VCaP (cell line): ENCODE data around the gene ENPP1.

ENCODE experiments used
- H3K27ac ChIP-seq: fragments of 450-650 bp; 2 replicates; pipeline ENCODE4 v1.5.1; 2017
- TF ChIP-seq, protein P1 (sequence below): fragments of 450-650 bp; conservative IDR thresholded peaks from 2 replicates; pipeline ENCODE4 v1.5.1; 2017; ENCODE audit warnings: mild to moderate bottlenecking, moderate library complexity

ENPP1 gene

DNA sequence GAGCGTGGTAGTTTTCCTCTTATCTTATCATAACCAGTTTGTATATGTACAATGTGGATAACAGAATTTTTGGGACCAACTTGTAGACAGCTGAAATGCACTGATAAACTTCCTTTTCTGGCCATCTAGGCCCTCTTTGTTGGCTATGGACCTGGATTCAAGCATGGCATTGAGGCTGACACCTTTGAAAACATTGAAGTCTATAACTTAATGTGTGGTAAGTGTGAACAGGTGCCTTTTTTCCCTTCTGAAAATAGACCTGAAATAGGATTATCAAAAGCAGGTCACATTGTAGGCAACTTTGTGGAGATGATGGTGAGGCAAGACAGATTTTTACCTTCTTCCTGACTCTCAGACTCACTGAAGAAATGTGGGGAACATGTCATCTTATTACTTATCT, 67.8 kb downstream of the ENPP1 start:
- TF ChIP-seq, protein P1, sequence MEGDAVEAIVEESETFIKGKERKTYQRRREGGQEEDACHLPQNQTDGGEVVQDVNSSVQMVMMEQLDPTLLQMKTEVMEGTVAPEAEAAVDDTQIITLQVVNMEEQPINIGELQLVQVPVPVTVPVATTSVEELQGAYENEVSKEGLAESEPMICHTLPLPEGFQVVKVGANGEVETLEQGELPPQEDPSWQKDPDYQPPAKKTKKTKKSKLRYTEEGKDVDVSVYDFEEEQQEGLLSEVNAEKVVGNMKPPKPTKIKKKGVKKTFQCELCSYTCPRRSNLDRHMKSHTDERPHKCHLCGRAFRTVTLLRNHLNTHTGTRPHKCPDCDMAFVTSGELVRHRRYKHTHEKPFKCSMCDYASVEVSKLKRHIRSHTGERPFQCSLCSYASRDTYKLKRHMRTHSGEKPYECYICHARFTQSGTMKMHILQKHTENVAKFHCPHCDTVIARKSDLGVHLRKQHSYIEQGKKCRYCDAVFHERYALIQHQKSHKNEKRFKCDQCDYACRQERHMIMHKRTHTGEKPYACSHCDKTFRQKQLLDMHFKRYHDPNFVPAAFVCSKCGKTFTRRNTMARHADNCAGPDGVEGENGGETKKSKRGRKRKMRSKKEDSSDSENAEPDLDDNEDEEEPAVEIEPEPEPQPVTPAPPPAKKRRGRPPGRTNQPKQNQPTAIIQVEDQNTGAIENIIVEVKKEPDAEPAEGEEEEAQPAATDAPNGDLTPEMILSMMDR = no peak
- no peak overlapping the region for H3K27ac ChIP-seq

DNA sequence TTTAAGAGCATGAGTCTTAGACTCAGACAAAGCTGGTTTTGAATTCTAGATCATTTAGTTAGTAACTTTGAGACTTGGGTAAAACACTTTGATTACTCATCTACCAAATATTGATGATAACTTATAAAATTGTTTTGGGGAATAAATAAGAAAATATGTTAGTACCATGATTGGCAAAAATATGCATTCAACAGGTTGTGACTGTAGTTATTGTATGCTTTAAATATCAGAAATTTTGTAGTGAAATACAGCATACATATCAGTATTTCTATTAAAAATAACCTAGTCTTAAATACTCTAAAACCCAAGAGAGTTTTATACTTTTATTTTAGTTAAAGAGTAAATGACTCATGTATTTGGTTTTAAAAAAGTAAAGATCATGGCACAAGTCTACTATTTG, 68.7 kb downstream of the ENPP1 start:
- H3K27ac ChIP-seq = no peak overlapping the region

DNA sequence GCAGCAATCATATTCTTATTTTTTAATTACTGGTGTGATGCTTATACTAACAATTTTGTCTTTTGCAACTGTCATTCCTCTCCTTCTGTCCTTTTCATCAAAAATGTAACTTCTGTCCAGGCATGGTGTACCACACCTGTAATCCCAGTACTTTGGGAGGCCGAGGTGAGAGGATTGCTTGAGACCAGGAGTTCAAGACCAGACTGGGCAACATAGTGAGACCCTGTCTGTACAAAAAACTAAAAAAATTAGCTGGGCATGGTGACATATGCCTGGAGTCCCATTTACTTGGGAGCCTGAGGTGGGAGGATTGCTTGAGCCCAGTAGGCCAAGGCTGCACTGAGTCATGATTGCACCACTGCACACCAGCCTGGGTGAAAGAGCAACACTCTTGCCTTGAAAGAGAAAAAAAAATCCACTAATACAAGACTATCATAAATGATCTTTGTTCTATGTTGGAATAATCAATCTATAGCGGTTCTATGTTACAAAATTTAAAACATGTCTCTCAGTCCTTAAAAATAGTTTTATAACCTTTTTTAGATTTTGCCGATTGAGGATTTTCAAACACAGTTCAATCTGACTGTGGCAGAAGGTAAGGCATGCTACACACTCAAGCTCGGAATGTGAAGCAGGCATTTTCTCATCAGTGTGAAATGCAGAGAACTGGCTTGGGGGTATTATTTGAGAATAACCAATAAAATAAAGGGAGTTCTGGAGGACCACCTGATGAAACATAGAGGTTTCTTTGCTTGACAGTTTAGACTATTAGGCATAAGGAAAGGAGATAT, 70.4 kb downstream of the ENPP1 start:
- TF ChIP-seq, protein P1 = no peak
- H3K27ac ChIP-seq = no peak overlapping the region

More for the DNA sequence above, 68.7 kb downstream of the ENPP1 start:
- TF ChIP-seq, protein P1 = no peak

DNA sequence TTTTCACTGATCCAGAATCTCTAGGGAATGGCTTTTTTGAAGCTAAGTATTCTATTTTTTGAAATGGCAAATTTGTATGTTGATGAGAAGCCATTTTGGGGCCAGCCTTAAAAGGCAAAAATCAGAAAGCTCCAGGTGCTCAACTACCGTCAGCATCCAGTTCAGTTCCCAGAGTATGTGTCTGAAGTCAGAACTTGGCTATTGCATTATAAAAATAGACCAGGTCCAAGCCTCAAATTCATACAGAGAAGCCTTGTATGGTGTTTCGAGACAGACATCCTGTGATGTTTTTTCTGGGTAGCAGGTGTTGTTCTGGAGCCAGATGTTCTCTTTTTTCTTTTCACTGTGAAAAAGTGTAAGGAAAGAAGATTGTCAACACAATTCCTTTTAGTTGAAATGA, 75.2 kb downstream of the ENPP1 start:
- TF ChIP-seq, protein P1 = no peak
- H3K27ac ChIP-seq = no peak overlapping the region

DNA sequence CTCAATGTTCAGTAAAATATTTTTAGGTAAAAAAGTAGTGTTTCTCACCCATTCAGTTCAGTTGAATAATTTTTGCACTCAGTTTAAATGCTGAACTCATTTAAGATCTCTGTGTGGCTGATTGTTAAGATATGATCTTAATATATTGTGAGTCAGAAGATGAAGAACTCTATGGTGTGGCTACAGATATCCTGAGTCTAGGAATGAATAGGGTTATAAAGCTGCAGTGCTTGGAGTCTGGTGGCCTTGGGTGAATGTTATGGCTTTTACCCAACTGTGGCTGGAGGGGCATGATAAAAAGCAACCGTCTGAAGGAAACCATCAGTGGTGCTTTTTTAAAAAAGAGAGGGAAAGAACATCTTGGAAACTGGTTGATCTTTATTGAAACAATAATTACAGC, 77.4 kb downstream of the ENPP1 start:
- no peak overlapping the region for H3K27ac ChIP-seq
- TF ChIP-seq, protein P1 = no peak

DNA sequence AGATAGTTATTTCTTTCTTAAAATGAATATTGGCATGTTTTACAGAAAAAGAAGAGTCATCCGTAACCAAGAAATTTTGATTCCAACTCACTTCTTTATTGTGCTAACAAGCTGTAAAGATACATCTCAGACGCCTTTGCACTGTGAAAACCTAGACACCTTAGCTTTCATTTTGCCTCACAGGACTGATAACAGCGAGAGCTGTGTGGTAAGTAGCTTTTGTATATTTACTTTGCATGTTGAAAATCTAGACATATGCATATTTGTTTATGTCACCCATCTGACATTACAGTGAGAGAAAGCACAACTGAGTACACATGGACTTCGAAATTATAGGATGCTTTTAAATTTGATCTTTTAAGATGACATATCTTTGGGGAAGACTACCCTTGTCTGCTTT, 78.7 kb downstream of the ENPP1 start:
- H3K27ac ChIP-seq = no peak overlapping the region
- TF ChIP-seq, protein P1 = no peak

DNA sequence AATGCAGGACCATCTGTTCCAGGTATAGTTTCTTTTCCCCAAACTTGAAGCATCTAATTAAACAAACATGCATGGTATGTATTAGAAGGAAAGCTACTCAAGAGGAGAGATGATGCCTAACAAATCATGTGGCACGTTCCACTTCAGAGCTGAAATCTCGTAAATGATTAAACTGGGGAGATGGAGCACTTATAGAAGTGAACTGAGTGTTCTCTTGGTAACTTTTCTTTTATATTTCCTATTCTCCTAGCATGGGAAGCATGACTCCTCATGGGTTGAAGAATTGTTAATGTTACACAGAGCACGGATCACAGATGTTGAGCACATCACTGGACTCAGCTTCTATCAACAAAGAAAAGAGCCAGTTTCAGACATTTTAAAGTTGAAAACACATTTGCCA, 82.3 kb downstream of the ENPP1 start:
- TF ChIP-seq, protein P1 = no peak
- no peak overlapping the region for H3K27ac ChIP-seq
